Heart right ventricle (tissue), 16 donors: ENCODE measurements around the gene RBBP8NL. TPM values are rescaled to one million over a fixed set of nuclear protein-coding genes. Genes with fewer than 3 reads are reported as not detected.

Source experiments
- ATAC-seq, 8 donors: fragments of 200-7000 bp; cut with Tn5 transposase; one replicate each; pipeline ENCODE4 v1.9.1; 2020; ENCODE audit warnings: mild to moderate bottlenecking in 8 of 8, moderate library complexity in 8 of 8, moderate number of reproducible peaks in 1 of 8
- DNase-seq, 2 donors: peaks; one replicate each; pipeline ENCODE4 v3.0.0-alpha.2; 2020
- H3K27ac ChIP-seq, 10 donors: fragments of 200-600 bp; sonication (generic) in 2 of 10; one replicate each; pipeline versions ENCODE4 v1.5.0 to v1.8.0; 2020 to 2022; ENCODE audit warnings: mild to moderate bottlenecking in 3 of 10
- H3K27me3 ChIP-seq, 7 donors: fragments of 200-600 bp; one replicate each; pipeline ENCODE4 v1.8.0; 2021 to 2022; ENCODE audit warnings: mild to moderate bottlenecking in 2 of 7
- H3K36me3 ChIP-seq, 9 donors: fragments of 200-600 bp; sonication (generic) in 1 of 9; one replicate each; pipeline versions ENCODE4 v1.5.0 to v1.8.0; 2020 to 2022; ENCODE audit warnings: mild to moderate bottlenecking in 2 of 9
- H3K4me1 ChIP-seq, 9 donors: fragments of 200-600 bp; sonication (generic) in 1 of 9; one replicate each; pipeline versions ENCODE4 v1.5.0 to v1.8.0; 2020 to 2022; ENCODE audit warnings: mild to moderate bottlenecking in 4 of 9
- H3K4me3 ChIP-seq, 10 donors: fragments of 200-600 bp; sonication (generic) in 2 of 10; one replicate each; pipeline versions ENCODE4 v1.5.0 to v1.8.0; 2020 to 2022; ENCODE audit warnings: mild to moderate bottlenecking in 7 of 10, moderate library complexity in 2 of 10
- H3K9me3 ChIP-seq, 11 donors: fragments of 200-600 bp in 10 of 11; sonication (generic) in 2 of 11; one replicate each; pipeline versions ENCODE4 v1.5.0 to v1.8.0; 2013 to 2022; ENCODE audit warnings: mild to moderate bottlenecking in 2 of 11, control low read depth in 1 of 11, moderate library complexity in 1 of 11
- WGBS, 2 donors: extraction: QIAGEN DNeasy Blood & Tissue Kit; methylation state at CpG; one replicate each; pipeline ENCODE4 v1.1.7; 2013; ENCODE audit warnings: inconsistent platforms in 1 of 2; 5-methylcytosine and 5-hydroxymethylcytosine counted together
- intact Hi-C, 10 donors: fragments of 100-400 bp; cut with DNase I; formaldehyde crosslinking; loops; one replicate each; pipeline versions ENCODE4 v1.11.1 to v1.14.2; 2022
- polyA plus RNA-seq, 2 donors: library from polyadenylated mRNA; stranded (reverse); fragments of 200-250 nt; gene quantifications; one replicate each; pipeline ENCODE4 v1.2.3, GENCODE V29; 2013
- total RNA-seq, 10 donors: library from RNA; stranded (reverse); fragmentation: NEBNext Ultra II Directional in 3 of 10; extraction: Animal tissue kit (Norgen Biotek cat#: 25700) in 3 of 10; gene quantifications; one replicate each; pipeline versions ENCODE4 v1.2.1 to v1.2.4, GENCODE V29; 2021 to 2023
- TF ChIP-seq, protein P1 (sequence below), 9 donors: fragments of 200-600 bp; sonication (generic) in 2 of 9; IDR thresholded peaks; one replicate each; pipeline versions ENCODE4 v1.5.0 to v1.8.0; 2021 to 2022; ENCODE audit warnings: antibody characterized with exemption in 9 of 9, mild to moderate bottlenecking in 5 of 9, moderate library complexity in 1 of 9
- donor health status: Arrhythmogenic right ventricular cardiomyopathy.
- donor health status: ischemic (EF 13 %, LVEDD 7.1; RV severe dilation, severe dysfunction).
- donor health status: healthy with polysubstance abuse.
- donor health status: DM: no; HTN: yes; CAD: no.
- donor health status: DM: no; HTN: no; CAD: no.
- donor health status: ischemic (EF 25% LVEDD 6.9; RV normal size, moderate dysfunction).
- donor health status: ischemic (EF 25% LVEDD 5.7; RV mildly dilated, moderate dysfunction).
- donor health status: healthy.
- donor health status: DM: yes; HTN: yes; CAD: no.
- donor health status: Ischemic cardiomyopathy.
- donor health status: ischemic (EF 35%, LVEDD 5.7; RV mildly dilated, moderate dysfunction).
- donor health status: nonischemic (EF 11% LVEDD 7.7; RV severe dilation, severe dysfunction).
- donor health status: DM: yes; HTN: yes; CAD: no.
- donor health status: PGD.
- donor health status: ischemic (EF 29% LVEDD 5.4; RV normal size, mild dysfunction).
- donor health status: nonischemic (EF 23%, LVEDD 6.1; RV moderate dilation, normal function).

The RBBP8NL gene
- total and polyA plus RNA-seq, 12 donors: not detected

DNA sequence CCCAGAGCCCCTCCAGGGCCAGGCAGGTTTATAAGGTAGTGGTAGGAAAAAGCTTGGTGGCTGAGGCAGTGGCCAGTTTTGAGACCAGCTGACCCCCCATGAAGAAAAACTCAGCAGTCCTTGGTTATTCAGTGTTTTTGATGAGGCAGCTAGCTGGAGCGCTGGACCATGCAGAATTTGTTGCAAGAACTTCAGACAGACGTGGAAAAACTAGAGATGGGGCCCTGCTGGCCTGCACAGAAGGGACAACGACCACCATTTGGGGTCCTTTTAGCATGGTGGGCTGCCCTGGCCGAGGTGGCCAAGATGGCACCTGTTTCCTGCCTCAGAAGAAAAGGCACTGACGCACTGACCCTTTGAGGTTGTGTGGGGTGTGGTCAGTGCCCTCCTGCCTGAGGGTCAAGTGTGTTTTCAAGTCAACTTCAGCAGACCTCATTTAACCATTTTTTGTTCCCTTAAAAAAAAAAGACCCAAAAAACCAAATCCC lies 37.7 kb downstream of the RBBP8NL start:
- H3K4me3 ChIP-seq: no peak overlapping the region
- peaks cover 0 to 67% (median 18%) of the 10 kb centered on the region in 9 donors for H3K36me3 ChIP-seq
- H3K4me1 ChIP-seq: peaks cover 6 to 32% (median 24%) of the 10 kb centered on the region in 9 donors
- H3K27ac ChIP-seq: no peak overlapping the region
- H3K27me3 ChIP-seq: no peaks in the 10 kb centered on the region
- ATAC-seq: no peak
- H3K9me3 ChIP-seq: no peaks in the 10 kb centered on the region
- no peak for DNase-seq
- WGBS, 2 donors: 82 to 83% methylated on average over 5 of the region's 5 CpGs
- intact Hi-C loops: loop anchor here in 6 of 10 donors (5.0 to 10.0 kb wide), 4 partner anchors 87 to 375 kb away; partner anchors contain the start of genes ADRM1 (in 2 of the 6) and MTG2 (in 2 of the 6)
- TF ChIP-seq, protein P1, sequence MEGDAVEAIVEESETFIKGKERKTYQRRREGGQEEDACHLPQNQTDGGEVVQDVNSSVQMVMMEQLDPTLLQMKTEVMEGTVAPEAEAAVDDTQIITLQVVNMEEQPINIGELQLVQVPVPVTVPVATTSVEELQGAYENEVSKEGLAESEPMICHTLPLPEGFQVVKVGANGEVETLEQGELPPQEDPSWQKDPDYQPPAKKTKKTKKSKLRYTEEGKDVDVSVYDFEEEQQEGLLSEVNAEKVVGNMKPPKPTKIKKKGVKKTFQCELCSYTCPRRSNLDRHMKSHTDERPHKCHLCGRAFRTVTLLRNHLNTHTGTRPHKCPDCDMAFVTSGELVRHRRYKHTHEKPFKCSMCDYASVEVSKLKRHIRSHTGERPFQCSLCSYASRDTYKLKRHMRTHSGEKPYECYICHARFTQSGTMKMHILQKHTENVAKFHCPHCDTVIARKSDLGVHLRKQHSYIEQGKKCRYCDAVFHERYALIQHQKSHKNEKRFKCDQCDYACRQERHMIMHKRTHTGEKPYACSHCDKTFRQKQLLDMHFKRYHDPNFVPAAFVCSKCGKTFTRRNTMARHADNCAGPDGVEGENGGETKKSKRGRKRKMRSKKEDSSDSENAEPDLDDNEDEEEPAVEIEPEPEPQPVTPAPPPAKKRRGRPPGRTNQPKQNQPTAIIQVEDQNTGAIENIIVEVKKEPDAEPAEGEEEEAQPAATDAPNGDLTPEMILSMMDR (IDR thresholded peaks at IDR 0.05): no peak

DNA sequence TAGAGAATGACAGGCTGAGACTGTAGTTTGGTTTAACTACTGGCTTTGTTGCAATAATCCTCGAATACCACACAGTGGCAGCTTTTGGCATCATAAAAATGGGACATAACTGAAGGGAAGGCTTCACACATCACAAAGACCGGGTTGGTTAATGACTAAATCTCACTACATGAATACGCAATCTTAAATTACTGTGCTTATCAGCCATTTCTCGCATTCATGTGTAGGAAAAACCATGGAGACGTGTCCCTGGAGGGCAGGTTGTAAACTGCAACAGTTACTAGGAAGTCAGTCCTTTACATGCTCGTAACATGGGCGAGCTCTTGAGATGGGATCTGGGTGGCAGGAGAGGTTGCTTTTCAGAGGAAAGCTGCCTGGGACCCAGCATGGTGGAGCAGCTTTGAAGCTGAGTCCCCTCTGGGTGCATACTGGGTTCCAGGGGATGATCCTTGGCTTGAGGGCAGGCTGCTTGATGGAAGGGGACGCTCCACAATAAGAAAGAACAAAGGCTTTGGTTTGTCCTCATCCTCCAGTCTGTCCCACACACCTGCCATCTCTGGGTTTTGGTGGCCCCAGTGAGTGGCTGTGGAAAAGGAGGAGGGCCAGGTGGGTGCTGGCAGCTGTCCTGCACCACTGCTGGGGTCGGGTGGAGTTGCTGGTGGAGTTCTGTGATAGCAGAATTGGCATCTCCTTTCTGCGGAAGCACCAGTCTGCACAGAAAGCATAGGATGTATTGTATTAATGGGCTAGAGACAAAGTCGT lies 38.3 kb downstream of the RBBP8NL start:
- intact Hi-C loops: loop anchor here in 6 of 10 donors (5.0 to 10.0 kb wide), 4 partner anchors 87 to 374 kb away; partner anchors contain the start of genes ADRM1 (in 2 of the 6) and MTG2 (in 2 of the 6)
- no peak overlapping the region for H3K4me3 ChIP-seq
- peaks cover 6 to 32% (median 24%) of the 10 kb centered on the region in 9 donors for H3K4me1 ChIP-seq
- WGBS, 2 donors: 82 to 85% methylated on average over 11 of the region's 11 CpGs
- H3K27ac ChIP-seq: no peak overlapping the region
- peaks cover 0 to 61% (median 18%) of the 10 kb centered on the region in 9 donors for H3K36me3 ChIP-seq
- no peaks in the 10 kb centered on the region for H3K27me3 ChIP-seq
- DNase-seq (no peak), ATAC-seq (no peak)
- TF ChIP-seq, protein P1 (IDR thresholded peaks at IDR 0.05): no peak
- no peaks in the 10 kb centered on the region for H3K9me3 ChIP-seq

DNA sequence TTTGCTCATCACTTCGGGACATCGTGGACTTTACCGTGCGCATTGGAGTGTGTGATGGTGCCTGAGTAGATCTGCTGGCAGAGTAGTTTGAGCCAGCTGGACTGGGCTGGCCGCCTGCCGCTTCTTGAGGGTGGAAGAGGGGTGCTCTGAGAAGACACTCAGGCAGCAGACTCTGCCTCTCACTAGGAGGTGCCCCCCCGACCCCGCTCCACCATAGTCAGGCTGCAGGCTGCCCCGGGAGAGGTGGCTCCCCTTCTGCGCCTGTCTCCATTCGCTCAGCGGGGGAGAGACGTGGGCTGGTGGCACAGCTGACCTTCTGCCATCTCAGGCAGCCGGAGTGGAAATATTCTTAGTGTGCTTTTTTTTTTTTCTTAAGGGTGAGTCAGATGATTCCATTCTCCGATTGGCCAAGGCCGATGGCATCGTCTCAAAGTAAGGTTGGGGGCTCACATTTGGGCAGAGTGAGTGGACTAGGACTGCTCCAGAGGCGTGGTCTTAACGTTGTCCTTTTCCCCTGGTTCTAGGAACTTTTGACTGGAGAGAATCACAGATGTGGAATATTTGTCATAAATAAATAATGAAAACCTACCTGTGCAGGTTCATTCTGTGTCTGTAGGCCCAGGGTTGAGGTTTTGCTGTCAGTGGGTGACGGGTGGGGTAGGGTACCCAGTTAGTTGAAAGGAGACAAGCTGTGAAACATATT lies 39.3 kb downstream of the RBBP8NL start:
- H3K4me1 ChIP-seq: peaks cover 6 to 32% (median 24%) of the 10 kb centered on the region in 9 donors
- DNase-seq: no peak
- peaks cover 0 to 57% (median 18%) of the 10 kb centered on the region in 9 donors for H3K36me3 ChIP-seq
- no peaks in the 10 kb centered on the region for H3K9me3 ChIP-seq
- ATAC-seq: no peak
- peak overlapping the region in 4 of 10 donors; percentile 93 to 99 (median 98) for H3K27ac ChIP-seq
- no peaks in the 10 kb centered on the region for H3K27me3 ChIP-seq
- H3K4me3 ChIP-seq: peak overlapping the region; percentile 76 to 100 (median 92)
- intact Hi-C loops: loop anchor here in 7 of 10 donors (2.0 to 10.0 kb wide), 5 partner anchors 85 to 373 kb away; partner anchors contain the start of genes ADRM1 (in 3 of the 7) and MTG2 (in 2 of the 7)
- WGBS, 2 donors: 74 to 75% methylated on average over 20 of the region's 20 CpGs
- TF ChIP-seq, protein P1 (IDR thresholded peaks at IDR 0.05): no peak
